IPS DF 6.9 (cell line): ENCODE results near the gene MICAL2.

Experiments used
- DNase-seq: peaks from one replicate; pipeline ENCODE4 v3.0.0-alpha.2; 2013; ENCODE audit warnings: low read depth, low spot score
- H3K27ac ChIP-seq: one replicate; pipeline ENCODE4 v1.5.1; 2013; ENCODE audit warnings: low read length, control low read depth
- H3K27me3 ChIP-seq: 2 replicates; pipeline ENCODE4 v1.6.1; 2013; ENCODE audit warnings: mild to moderate bottlenecking, low read length; ENCODE audit not compliant: control insufficient read depth, insufficient read depth
- H3K36me3 ChIP-seq: 2 replicates; pipeline ENCODE4 v1.6.1; 2013; ENCODE audit warnings: low read length; ENCODE audit not compliant: control insufficient read depth, insufficient read depth
- H3K4me1 ChIP-seq: 2 replicates; pipeline ENCODE4 v1.6.1; 2013; ENCODE audit warnings: low read length; ENCODE audit not compliant: control insufficient read depth, insufficient read depth
- H3K4me3 ChIP-seq: 2 replicates; pipeline ENCODE4 v1.5.1; 2013; ENCODE audit warnings: mild to moderate bottlenecking, low read length
- H3K9me3 ChIP-seq: 2 replicates; pipeline ENCODE4 v1.6.1; 2013; ENCODE audit warnings: low read length, inconsistent platforms; ENCODE audit not compliant: control insufficient read depth, insufficient read depth
- WGBS: extraction: QIAGEN DNeasy Blood & Tissue Kit; methylation state at CpG from one replicate; pipeline ENCODE4 v1.1.7; 2013; ENCODE audit warnings: mixed read lengths, missing lambda C conversion rate; ENCODE audit not compliant: insufficient read length, insufficient coverage; 5-methylcytosine and 5-hydroxymethylcytosine counted together

The MICAL2 gene

GRCh38 chr11:12089041-12089440 lies 21.3 kb upstream of the MICAL2 start:
- no peaks in the 10 kb centered on the region for H3K9me3 ChIP-seq
- H3K27ac ChIP-seq = no peak overlapping the region
- no peaks in the 10 kb centered on the region for H3K36me3 ChIP-seq
- no peaks in the 10 kb centered on the region for H3K27me3 ChIP-seq
- H3K4me3 ChIP-seq = no peak overlapping the region
- no peak for DNase-seq
- peaks cover 3% of the 10 kb centered on the region; the same call in 1 of the 2 replicates for H3K4me1 ChIP-seq
- no CpG with 5 or more reads among the region's 4 CpGs for WGBS

GRCh38 chr11:12089473-12089872 lies 20.9 kb upstream of the MICAL2 start:
- Histone ChIP-seq H3K4me3 (no peak overlapping the region), H3K4me1 (peaks cover 3% of the 10 kb centered on the region; the same call in 1 of the 2 replicates), H3K27ac (no peak overlapping the region), H3K9me3 (no peaks in the 10 kb centered on the region), H3K36me3 (no peaks in the 10 kb centered on the region), H3K27me3 (no peaks in the 10 kb centered on the region)
- WGBS = no CpG with 5 or more reads among the region's 2 CpGs
- no peak for DNase-seq

GRCh38 chr11:12090061-12090591 lies 20.3 kb upstream of the MICAL2 start:
- Histone ChIP-seq H3K4me1 (peaks cover 3% of the 10 kb centered on the region; the same call in 1 of the 2 replicates), H3K4me3 (no peak overlapping the region), H3K9me3 (no peaks in the 10 kb centered on the region), H3K36me3 (no peaks in the 10 kb centered on the region), H3K27ac (no peak overlapping the region), H3K27me3 (no peaks in the 10 kb centered on the region)
- no peak for DNase-seq
- no CpG with 5 or more reads among the region's 4 CpGs for WGBS

GRCh38 chr11:12090761-12091258 lies 19.6 kb upstream of the MICAL2 start:
- Histone ChIP-seq H3K36me3 (no peaks in the 10 kb centered on the region), H3K9me3 (no peaks in the 10 kb centered on the region), H3K4me1 (peaks cover 3% of the 10 kb centered on the region; the same call in 1 of the 2 replicates), H3K4me3 (no peak overlapping the region), H3K27ac (no peak overlapping the region), H3K27me3 (no peaks in the 10 kb centered on the region)
- DNase-seq = no peak
- no CpG with 5 or more reads among the region's 4 CpGs for WGBS

GRCh38 chr11:12091956-12092558 lies 18.3 kb upstream of the MICAL2 start:
- Histone ChIP-seq H3K27ac (no peak overlapping the region), H3K9me3 (no peaks in the 10 kb centered on the region), H3K4me1 (peaks cover 3% of the 10 kb centered on the region; the same call in 1 of the 2 replicates), H3K27me3 (no peaks in the 10 kb centered on the region), H3K36me3 (no peaks in the 10 kb centered on the region), H3K4me3 (no peak overlapping the region)
- no peak for DNase-seq
- no CpG with 5 or more reads among the region's 4 CpGs for WGBS

GRCh38 chr11:12092714-12093113 lies 17.7 kb upstream of the MICAL2 start:
- Histone ChIP-seq H3K4me3 (no peak overlapping the region), H3K27ac (no peak overlapping the region), H3K36me3 (no peaks in the 10 kb centered on the region), H3K27me3 (no peaks in the 10 kb centered on the region), H3K9me3 (no peaks in the 10 kb centered on the region), H3K4me1 (peaks cover 3% of the 10 kb centered on the region; the same call in 1 of the 2 replicates)
- no CpG with 5 or more reads among the region's 6 CpGs for WGBS
- DNase-seq = no peak

GRCh38 chr11:12094872-12095800 lies 15.3 kb upstream of the MICAL2 start:
- Histone ChIP-seq H3K4me1 (peaks cover 3% of the 10 kb centered on the region; the same call in 1 of the 2 replicates), H3K9me3 (no peaks in the 10 kb centered on the region), H3K36me3 (no peaks in the 10 kb centered on the region), H3K27me3 (no peaks in the 10 kb centered on the region), H3K27ac (no peak overlapping the region), H3K4me3 (no peak overlapping the region)
- DNase-seq = no peak
- no CpG with 5 or more reads among the region's 11 CpGs for WGBS

GRCh38 chr11:12097219-12097618 lies 13.2 kb upstream of the MICAL2 start:
- Histone ChIP-seq H3K9me3 (no peaks in the 10 kb centered on the region), H3K27ac (no peak overlapping the region), H3K36me3 (no peaks in the 10 kb centered on the region), H3K27me3 (no peaks in the 10 kb centered on the region), H3K4me1 (peaks cover 3% of the 10 kb centered on the region; the same call in 1 of the 2 replicates), H3K4me3 (no peak overlapping the region)
- no peak for DNase-seq
- no CpG with 5 or more reads among the region's 1 CpG for WGBS

GRCh38 chr11:12098601-12099000 lies 11.8 kb upstream of the MICAL2 start:
- no peak for DNase-seq
- Histone ChIP-seq H3K36me3 (no peaks in the 10 kb centered on the region), H3K4me3 (no peak overlapping the region), H3K27me3 (no peaks in the 10 kb centered on the region), H3K4me1 (peaks cover 2% of the 10 kb centered on the region; the same call in 1 of the 2 replicates), H3K27ac (no peak overlapping the region), H3K9me3 (no peaks in the 10 kb centered on the region)
- no CpG with 5 or more reads among the region's 3 CpGs for WGBS

GRCh38 chr11:12099132-12099873 lies 11.1 kb upstream of the MICAL2 start:
- Histone ChIP-seq H3K9me3 (no peaks in the 10 kb centered on the region), H3K36me3 (no peaks in the 10 kb centered on the region), H3K27me3 (no peaks in the 10 kb centered on the region), H3K27ac (no peak overlapping the region), H3K4me1 (peaks cover 2% of the 10 kb centered on the region; the same call in 1 of the 2 replicates), H3K4me3 (no peak overlapping the region)
- no peak for DNase-seq
